ENCODE results near the gene NR4A3. TPM values are rescaled to one million over a fixed set of nuclear protein-coding genes. Genes with fewer than 3 reads are reported as not detected.

Gene NR4A3
- total RNA-seq, 4 donors from 2014 or later, result 0.63 to 1.8 (median 1.3) TPM

DNA sequence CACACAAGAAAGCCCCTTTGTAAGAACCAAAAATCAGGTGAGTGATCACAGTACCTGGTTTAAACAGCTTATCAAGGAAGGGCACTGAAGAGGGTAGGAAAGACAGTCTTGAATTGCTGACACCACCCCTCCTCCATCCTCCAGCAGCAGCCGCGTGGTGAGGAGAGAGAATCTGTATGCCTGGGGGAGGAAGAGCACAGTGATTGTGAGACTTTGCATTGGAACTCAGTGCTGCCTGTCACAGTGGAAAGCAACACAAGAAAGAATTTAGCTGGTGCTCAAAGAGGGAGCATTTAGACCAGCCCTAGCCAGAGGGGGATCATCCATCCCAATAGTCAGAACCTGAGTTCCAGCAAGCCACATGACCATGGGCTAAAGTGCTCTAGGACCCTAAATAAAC is 73.1 kb downstream of the NR4A3 start:
- DNase-seq (ENCODE audit: low spot score in 2 of 2), result no peak
- whole genome bisulfite sequencing, 2 donors, result 56 to 68% methylated on average over 2 of the region's 2 CpGs
- TF ChIP-seq, protein P1, sequence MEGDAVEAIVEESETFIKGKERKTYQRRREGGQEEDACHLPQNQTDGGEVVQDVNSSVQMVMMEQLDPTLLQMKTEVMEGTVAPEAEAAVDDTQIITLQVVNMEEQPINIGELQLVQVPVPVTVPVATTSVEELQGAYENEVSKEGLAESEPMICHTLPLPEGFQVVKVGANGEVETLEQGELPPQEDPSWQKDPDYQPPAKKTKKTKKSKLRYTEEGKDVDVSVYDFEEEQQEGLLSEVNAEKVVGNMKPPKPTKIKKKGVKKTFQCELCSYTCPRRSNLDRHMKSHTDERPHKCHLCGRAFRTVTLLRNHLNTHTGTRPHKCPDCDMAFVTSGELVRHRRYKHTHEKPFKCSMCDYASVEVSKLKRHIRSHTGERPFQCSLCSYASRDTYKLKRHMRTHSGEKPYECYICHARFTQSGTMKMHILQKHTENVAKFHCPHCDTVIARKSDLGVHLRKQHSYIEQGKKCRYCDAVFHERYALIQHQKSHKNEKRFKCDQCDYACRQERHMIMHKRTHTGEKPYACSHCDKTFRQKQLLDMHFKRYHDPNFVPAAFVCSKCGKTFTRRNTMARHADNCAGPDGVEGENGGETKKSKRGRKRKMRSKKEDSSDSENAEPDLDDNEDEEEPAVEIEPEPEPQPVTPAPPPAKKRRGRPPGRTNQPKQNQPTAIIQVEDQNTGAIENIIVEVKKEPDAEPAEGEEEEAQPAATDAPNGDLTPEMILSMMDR (IDR thresholded peaks at IDR 0.05), result no peak
- TF ChIP-seq POLR2A (IDR thresholded peaks at IDR 0.05), result no peak
- H3K4me3 ChIP-seq (ENCODE audit: low read depth, poor library complexity, severe bottlenecking), result no peak overlapping the region
- intact Hi-C loops (cut with DNase I; ENCODE audit: low total_unique reads), result no loop called here

DNA sequence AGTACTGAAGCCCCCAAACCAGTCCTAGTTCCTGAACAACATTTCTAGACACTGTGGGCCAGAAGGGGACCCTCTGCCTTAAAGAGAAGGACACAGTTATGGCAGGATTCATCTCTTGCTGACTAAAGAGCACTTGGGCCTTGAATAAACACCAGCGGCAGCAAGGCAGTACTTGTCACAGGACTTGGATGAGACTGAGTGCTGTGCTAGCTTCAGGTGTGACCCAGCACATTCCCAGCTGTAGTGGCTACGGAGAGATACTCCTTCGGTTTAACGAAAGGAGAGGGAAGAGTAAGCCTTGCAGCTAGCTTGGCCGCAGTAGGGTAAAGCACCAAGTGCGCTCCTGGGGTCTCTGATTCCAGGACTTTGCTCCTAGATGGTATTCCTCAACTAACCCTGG is 73.8 kb downstream of the NR4A3 start:
- H3K4me3 ChIP-seq (ENCODE audit: low read depth, poor library complexity, severe bottlenecking), result no peak overlapping the region
- intact Hi-C loops (cut with DNase I; ENCODE audit: low total_unique reads), result no loop called here
- WGBS, 2 donors, result 96 to 98% methylated on average over 6 of the region's 6 CpGs
- no peak for TF ChIP-seq POLR2A (IDR thresholded peaks at IDR 0.05)
- TF ChIP-seq, protein P1 (IDR thresholded peaks at IDR 0.05), result no peak
- no peak for DNase-seq (ENCODE audit: low spot score in 2 of 2)

DNA sequence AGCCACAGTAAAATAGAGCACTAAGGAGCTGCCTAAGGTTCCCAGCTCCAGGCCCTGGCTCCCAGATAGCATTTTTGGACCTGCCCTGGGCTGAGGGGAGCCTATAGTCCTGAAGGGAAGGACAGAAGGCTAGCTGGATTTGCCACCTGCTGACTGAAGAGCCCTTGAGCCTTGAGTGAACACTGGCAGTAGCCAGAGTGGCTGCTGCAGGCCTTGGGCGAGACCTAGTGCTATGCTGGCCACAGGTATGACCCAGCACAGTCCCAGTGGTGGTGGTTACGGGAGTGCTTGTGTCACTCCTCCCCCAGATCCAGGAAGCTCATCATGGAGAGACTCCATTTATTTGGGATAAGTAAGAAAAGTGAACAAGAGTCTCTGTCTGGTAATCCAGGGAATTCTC is 74.4 kb downstream of the NR4A3 start:
- intact Hi-C loops (cut with DNase I; ENCODE audit: low total_unique reads), result no loop called here
- no peak for DNase-seq (ENCODE audit: low spot score in 2 of 2)
- TF ChIP-seq, protein P1 (IDR thresholded peaks at IDR 0.05), result no peak
- TF ChIP-seq POLR2A (IDR thresholded peaks at IDR 0.05), result no peak
- H3K4me3 ChIP-seq (ENCODE audit: low read depth, poor library complexity, severe bottlenecking), result no peak overlapping the region
- WGBS, 2 donors, result 83 to 100% methylated on average over 1 to 2 of the region's 2 CpGs

DNA sequence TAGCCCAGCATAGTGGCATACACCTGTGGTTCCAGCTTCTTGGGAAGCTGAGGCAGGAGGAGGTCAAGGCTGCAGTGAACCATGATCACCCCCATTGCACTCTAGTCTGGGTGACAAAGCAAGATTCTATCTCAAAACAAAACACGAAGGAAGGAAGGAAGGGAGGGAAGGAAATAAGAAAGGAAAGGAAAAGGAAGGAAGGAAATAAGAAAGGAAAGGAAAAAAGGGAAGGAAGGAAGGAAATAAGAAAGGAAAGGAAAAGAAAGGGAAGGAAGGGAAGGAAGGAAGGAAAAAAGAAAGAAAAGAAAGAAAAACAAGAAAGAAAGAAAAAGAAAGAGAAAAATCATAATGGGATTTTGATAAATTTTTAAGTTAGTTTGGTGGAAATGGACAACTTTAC is 81.7 kb downstream of the NR4A3 start:
- 79 to 86% methylated on average over 1 of the region's 1 CpG for WGBS, 2 donors
- intact Hi-C loops (cut with DNase I; ENCODE audit: low total_unique reads), result no loop called here
- no peak for DNase-seq (ENCODE audit: low spot score in 2 of 2)
- TF ChIP-seq POLR2A (IDR thresholded peaks at IDR 0.05), result no peak
- TF ChIP-seq, protein P1 (IDR thresholded peaks at IDR 0.05), result no peak
- H3K4me3 ChIP-seq (ENCODE audit: low read depth, poor library complexity, severe bottlenecking), result no peak overlapping the region

DNA sequence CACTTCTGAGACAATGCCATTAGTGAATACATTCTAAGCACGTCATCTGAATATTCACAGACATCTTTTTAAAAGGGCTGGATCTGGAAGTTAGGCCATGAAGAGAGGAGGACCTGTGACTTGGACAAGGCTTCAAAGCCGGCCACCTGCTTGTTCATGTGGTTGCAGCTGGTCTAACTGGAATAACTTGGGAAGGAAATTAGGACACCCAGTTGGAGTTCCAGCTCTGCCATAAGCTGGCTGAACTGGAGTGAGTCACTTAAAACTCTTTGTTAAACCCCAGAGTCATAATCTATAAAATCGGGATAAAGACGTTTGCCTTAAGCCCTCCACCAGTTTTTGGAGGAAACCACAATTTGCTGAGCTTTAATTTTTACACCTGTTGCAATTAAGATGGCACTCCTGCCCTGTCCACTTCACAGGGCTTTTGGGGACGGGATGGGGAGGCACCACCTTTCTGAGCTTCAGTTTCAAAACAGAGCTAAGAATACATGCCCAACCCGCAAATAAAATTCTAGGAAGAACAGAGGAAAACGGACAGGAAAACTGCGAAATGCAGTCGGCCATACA is 84.2 kb downstream of the NR4A3 start:
- intact Hi-C loops (cut with DNase I; ENCODE audit: low total_unique reads), result loop anchor here (5.0 kb wide), 1 partner anchor 84 kb away; the partner anchor contains the start of gene NR4A3
- no peak for DNase-seq (ENCODE audit: low spot score in 2 of 2)
- peak overlapping the region; percentile 17 for H3K4me3 ChIP-seq (ENCODE audit: low read depth, poor library complexity, severe bottlenecking)
- TF ChIP-seq, protein P1 (IDR thresholded peaks at IDR 0.05), result no peak
- TF ChIP-seq POLR2A (IDR thresholded peaks at IDR 0.05), result no peak
- WGBS, 2 donors, result 20 to 23% methylated on average over 9 of the region's 9 CpGs

All from lower leg skin (tissue), 4 donors.